Measurements from ENCODE around the gene HCFC1.

GRCh38 chrX:153960077-153960476, 11.5 kb downstream of the HCFC1 start:
- TF ChIP-seq CTCF (IDR thresholded peaks at IDR 0.05; ENCODE audit: insufficient read depth, low read depth, low read length) (no peak), EZH2 (IDR thresholded peaks at IDR 0.05; ENCODE audit: insufficient read depth, low read length) (no peak)
